OCI-LY7 (cell line): Measurements from ENCODE around the gene YPEL3.

Experiments used
- EZH2phosphoT487 ChIP-seq: fragments of 200-600 bp; sonication (generic); IDR thresholded peaks from 2 replicates; pipeline ENCODE4 v1.6.1; 2018; ENCODE audit warnings: low read depth, borderline replicate concordance, mild to moderate bottlenecking, mixed run types, antibody characterized with exemption, low read length, moderate library complexity, mixed read lengths
- TF ChIP-seq, protein P1 (sequence below): fragments of 200-600 bp; sonication (generic); conservative IDR thresholded peaks from 2 replicates; pipeline ENCODE4 v1.5.1; 2014; ENCODE audit warnings: mild to moderate bottlenecking, antibody characterized with exemption, low read length, moderate library complexity, mixed read lengths

DNA sequence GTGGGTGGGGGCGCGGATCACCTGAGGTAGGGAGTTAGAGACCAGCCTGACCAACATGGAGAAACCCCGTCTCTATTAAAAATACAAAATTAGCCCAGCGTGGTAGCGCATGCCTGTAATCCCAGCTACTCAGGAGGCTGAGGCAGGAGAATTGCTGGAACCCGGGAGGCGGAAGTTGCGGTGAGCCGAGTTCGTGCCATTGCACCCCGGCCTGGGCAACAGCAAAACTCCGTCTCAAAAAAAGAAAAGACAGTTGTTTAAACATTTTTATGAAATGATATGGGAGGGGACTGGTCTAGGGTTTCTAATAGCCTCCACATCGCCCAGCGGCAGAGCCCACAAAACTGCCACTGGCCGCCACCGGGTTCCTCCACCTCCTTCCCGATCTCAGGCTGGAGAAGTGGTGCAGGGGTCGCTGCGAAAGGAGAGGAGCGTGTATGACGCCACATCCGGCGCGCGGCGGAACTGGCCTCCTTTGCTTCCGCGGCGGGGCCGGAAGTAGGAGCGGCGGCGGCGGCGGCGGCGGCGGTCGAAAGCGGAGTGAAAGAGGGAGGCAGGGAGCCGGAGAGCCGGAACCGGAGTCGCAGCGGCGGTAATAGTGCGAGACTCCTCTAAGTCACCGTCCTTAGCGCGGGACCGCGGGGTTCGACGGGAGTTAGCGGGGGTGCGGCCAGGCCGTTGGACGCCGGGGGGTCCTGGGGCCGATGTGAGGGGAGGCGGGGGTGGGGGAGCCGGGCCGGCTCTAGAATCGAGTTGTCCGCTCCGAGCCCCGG, 20.3 kb downstream of the YPEL3 start, which contains the start of gene PPP4C:
- TF ChIP-seq, protein P1, sequence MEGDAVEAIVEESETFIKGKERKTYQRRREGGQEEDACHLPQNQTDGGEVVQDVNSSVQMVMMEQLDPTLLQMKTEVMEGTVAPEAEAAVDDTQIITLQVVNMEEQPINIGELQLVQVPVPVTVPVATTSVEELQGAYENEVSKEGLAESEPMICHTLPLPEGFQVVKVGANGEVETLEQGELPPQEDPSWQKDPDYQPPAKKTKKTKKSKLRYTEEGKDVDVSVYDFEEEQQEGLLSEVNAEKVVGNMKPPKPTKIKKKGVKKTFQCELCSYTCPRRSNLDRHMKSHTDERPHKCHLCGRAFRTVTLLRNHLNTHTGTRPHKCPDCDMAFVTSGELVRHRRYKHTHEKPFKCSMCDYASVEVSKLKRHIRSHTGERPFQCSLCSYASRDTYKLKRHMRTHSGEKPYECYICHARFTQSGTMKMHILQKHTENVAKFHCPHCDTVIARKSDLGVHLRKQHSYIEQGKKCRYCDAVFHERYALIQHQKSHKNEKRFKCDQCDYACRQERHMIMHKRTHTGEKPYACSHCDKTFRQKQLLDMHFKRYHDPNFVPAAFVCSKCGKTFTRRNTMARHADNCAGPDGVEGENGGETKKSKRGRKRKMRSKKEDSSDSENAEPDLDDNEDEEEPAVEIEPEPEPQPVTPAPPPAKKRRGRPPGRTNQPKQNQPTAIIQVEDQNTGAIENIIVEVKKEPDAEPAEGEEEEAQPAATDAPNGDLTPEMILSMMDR = no peak
- TF ChIP-seq EZH2phosphoT487 = no peak
